ENCODE results near the gene BANK1. TPM values are rescaled to one million over a fixed set of nuclear protein-coding genes. Genes with fewer than 3 reads are reported as not detected.

The BANK1 gene
- total RNA-seq, 2 donors from 2014 or later = 0.17 to 0.50 TPM

GRCh38 chr4:102031406-102031805 lies 240.9 kb downstream of the BANK1 start:
- H3K27ac Mint-ChIP-seq = no peak overlapping the region
- H3K4me3 Mint-ChIP-seq = no peak overlapping the region
- no peaks in the 10 kb centered on the region for H3K36me3 Mint-ChIP-seq (ENCODE audit: low read depth)
- ATAC-seq (replicated peaks) = no peak
- peaks cover 6% of the 10 kb centered on the region for H3K27me3 Mint-ChIP-seq
- H3K4me1 Mint-ChIP-seq = no peaks in the 10 kb centered on the region
- H3K9me3 Mint-ChIP-seq = peaks cover 4% of the 10 kb centered on the region

- Mint-ChIP-seq H3K9me3 (no peaks in the 10 kb centered on the region), H3K4me3 (no peak overlapping the region), H3K27me3 (peaks cover 4% of the 10 kb centered on the region), H3K4me1 (no peaks in the 10 kb centered on the region), H3K27ac (no peak overlapping the region), H3K36me3 (ENCODE audit: low read depth) (no peaks in the 10 kb centered on the region)
- no peak for ATAC-seq (replicated peaks)
Observed at GRCh38 chr4:102036016-102036415, 245.5 kb downstream of the BANK1 start.

GRCh38 chr4:102036619-102037376 lies 246.3 kb downstream of the BANK1 start:
- no peak for ATAC-seq (replicated peaks)
- no peaks in the 10 kb centered on the region for H3K4me1 Mint-ChIP-seq
- H3K27ac Mint-ChIP-seq = no peak overlapping the region
- no peaks in the 10 kb centered on the region for H3K9me3 Mint-ChIP-seq
- H3K4me3 Mint-ChIP-seq = no peak overlapping the region
- H3K36me3 Mint-ChIP-seq (ENCODE audit: low read depth) = no peaks in the 10 kb centered on the region
- H3K27me3 Mint-ChIP-seq = peaks cover 4% of the 10 kb centered on the region

- H3K9me3 Mint-ChIP-seq = no peaks in the 10 kb centered on the region
- ATAC-seq (replicated peaks) = no peak
- no peaks in the 10 kb centered on the region for H3K36me3 Mint-ChIP-seq (ENCODE audit: low read depth)
- H3K4me1 Mint-ChIP-seq = no peaks in the 10 kb centered on the region
- no peak overlapping the region for H3K4me3 Mint-ChIP-seq
- H3K27me3 Mint-ChIP-seq = peaks cover 4% of the 10 kb centered on the region
- H3K27ac Mint-ChIP-seq = no peak overlapping the region
Observed at GRCh38 chr4:102037566-102037965, 247.0 kb downstream of the BANK1 start.

- ATAC-seq (replicated peaks) = no peak
- Mint-ChIP-seq H3K36me3 (ENCODE audit: low read depth) (no peaks in the 10 kb centered on the region), H3K27ac (no peak overlapping the region), H3K4me1 (no peaks in the 10 kb centered on the region), H3K27me3 (no peaks in the 10 kb centered on the region), H3K4me3 (no peak overlapping the region), H3K9me3 (no peaks in the 10 kb centered on the region)
Observed at GRCh38 chr4:102042871-102043802, 252.6 kb downstream of the BANK1 start.

- Mint-ChIP-seq H3K27me3 (peaks cover 4% of the 10 kb centered on the region), H3K4me1 (no peaks in the 10 kb centered on the region), H3K9me3 (no peaks in the 10 kb centered on the region), H3K27ac (no peak overlapping the region), H3K36me3 (ENCODE audit: low read depth) (no peaks in the 10 kb centered on the region), H3K4me3 (no peak overlapping the region)
- ATAC-seq (replicated peaks) = no peak
Observed at GRCh38 chr4:102047616-102048015, 257.1 kb downstream of the BANK1 start.

GRCh38 chr4:102055805-102056204 lies 265.3 kb downstream of the BANK1 start:
- peaks cover 7% of the 10 kb centered on the region for H3K27me3 Mint-ChIP-seq
- no peak overlapping the region for H3K27ac Mint-ChIP-seq
- no peaks in the 10 kb centered on the region for H3K4me1 Mint-ChIP-seq
- H3K9me3 Mint-ChIP-seq = no peaks in the 10 kb centered on the region
- no peak overlapping the region for H3K4me3 Mint-ChIP-seq
- no peak for ATAC-seq (replicated peaks)
- no peaks in the 10 kb centered on the region for H3K36me3 Mint-ChIP-seq (ENCODE audit: low read depth)

GRCh38 chr4:102057122-102057521 lies 266.6 kb downstream of the BANK1 start:
- Mint-ChIP-seq H3K4me3 (no peak overlapping the region), H3K27me3 (peaks cover 3% of the 10 kb centered on the region), H3K27ac (no peak overlapping the region), H3K9me3 (no peaks in the 10 kb centered on the region), H3K4me1 (no peaks in the 10 kb centered on the region), H3K36me3 (ENCODE audit: low read depth) (no peaks in the 10 kb centered on the region)
- ATAC-seq (replicated peaks) = no peak

GRCh38 chr4:102061133-102061532 lies 270.6 kb downstream of the BANK1 start:
- Mint-ChIP-seq H3K9me3 (no peaks in the 10 kb centered on the region), H3K27me3 (peaks cover 3% of the 10 kb centered on the region), H3K36me3 (ENCODE audit: low read depth) (no peaks in the 10 kb centered on the region), H3K27ac (no peak overlapping the region), H3K4me3 (no peak overlapping the region), H3K4me1 (no peaks in the 10 kb centered on the region)
- ATAC-seq (replicated peaks) = no peak

- Mint-ChIP-seq H3K27me3 (no peaks in the 10 kb centered on the region), H3K36me3 (ENCODE audit: low read depth) (no peaks in the 10 kb centered on the region), H3K9me3 (no peaks in the 10 kb centered on the region), H3K4me3 (no peak overlapping the region), H3K4me1 (no peaks in the 10 kb centered on the region), H3K27ac (no peak overlapping the region)
- no peak for ATAC-seq (replicated peaks)
Observed at GRCh38 chr4:102064747-102065442, 274.4 kb downstream of the BANK1 start.

GRCh38 chr4:102076622-102077021 lies 286.1 kb downstream of the BANK1 start:
- Mint-ChIP-seq H3K27me3 (peaks cover 2% of the 10 kb centered on the region), H3K27ac (no peak overlapping the region), H3K36me3 (ENCODE audit: low read depth) (no peaks in the 10 kb centered on the region), H3K4me3 (no peak overlapping the region), H3K4me1 (no peaks in the 10 kb centered on the region), H3K9me3 (peaks cover 3% of the 10 kb centered on the region)
- no peak for ATAC-seq (replicated peaks)

- Mint-ChIP-seq H3K9me3 (peaks cover 6% of the 10 kb centered on the region), H3K27ac (no peak overlapping the region), H3K4me3 (no peak overlapping the region), H3K4me1 (no peaks in the 10 kb centered on the region), H3K27me3 (peaks cover 3% of the 10 kb centered on the region), H3K36me3 (ENCODE audit: low read depth) (no peaks in the 10 kb centered on the region)
- no peak for ATAC-seq (replicated peaks)
Observed at GRCh38 chr4:102080184-102080583, 289.7 kb downstream of the BANK1 start.

GRCh38 chr4:102089850-102090621 lies 299.5 kb downstream of the BANK1 start:
- Mint-ChIP-seq H3K27me3 (peaks cover 14% of the 10 kb centered on the region), H3K9me3 (no peaks in the 10 kb centered on the region), H3K4me1 (no peaks in the 10 kb centered on the region), H3K27ac (no peak overlapping the region), H3K4me3 (no peak overlapping the region), H3K36me3 (ENCODE audit: low read depth) (no peaks in the 10 kb centered on the region)
- no peak for ATAC-seq (replicated peaks)

GRCh38 chr4:102091656-102092055 lies 301.1 kb downstream of the BANK1 start:
- H3K9me3 Mint-ChIP-seq = no peaks in the 10 kb centered on the region
- no peaks in the 10 kb centered on the region for H3K4me1 Mint-ChIP-seq
- no peak overlapping the region for H3K27ac Mint-ChIP-seq
- no peak for ATAC-seq (replicated peaks)
- H3K4me3 Mint-ChIP-seq = no peak overlapping the region
- no peaks in the 10 kb centered on the region for H3K36me3 Mint-ChIP-seq (ENCODE audit: low read depth)
- H3K27me3 Mint-ChIP-seq = peaks cover 13% of the 10 kb centered on the region

All from activated T-helper 17 cell treated with anti-CD3 and anti-CD28 coated beads, Interleukin-2, amount 50 U/mL, for 72 hours (primary cell).